Esophagus (tissue), 2 donors: ENCODE data around the gene SAMD3. TPM values are rescaled to one million over a fixed set of nuclear protein-coding genes. Genes with fewer than 3 reads are reported as not detected.

Source experiments
- H3K27ac ChIP-seq, 2 donors: one replicate each; pipeline ENCODE4 v1.5.1; 2013; ENCODE audit warnings: low read depth in 2 of 2, mild to moderate bottlenecking in 2 of 2, inconsistent platforms in 1 of 2, low read length in 1 of 2, moderate library complexity in 1 of 2
- H3K27me3 ChIP-seq, 2 donors: one replicate each; pipeline ENCODE4 v1.6.1; 2013; ENCODE audit warnings: low read length in 2 of 2, control low read depth in 1 of 2, mild to moderate bottlenecking in 1 of 2; ENCODE audit not compliant: insufficient read depth in 2 of 2, control insufficient read depth in 1 of 2
- H3K36me3 ChIP-seq, 2 donors: one replicate each; pipeline ENCODE4 v1.6.1; 2013; ENCODE audit warnings: low read length in 1 of 2; ENCODE audit not compliant: control insufficient read depth in 2 of 2, insufficient read depth in 2 of 2
- H3K4me1 ChIP-seq, 2 donors: one replicate each; pipeline ENCODE4 v1.6.1; 2013; ENCODE audit warnings: low read length in 1 of 2; ENCODE audit not compliant: control insufficient read depth in 2 of 2, insufficient read depth in 2 of 2
- H3K4me3 ChIP-seq, 2 donors: one replicate each; pipeline ENCODE4 v1.5.1; 2013; ENCODE audit warnings: low read length in 2 of 2, mild to moderate bottlenecking in 2 of 2, low read depth in 1 of 2, moderate library complexity in 1 of 2
- H3K9me3 ChIP-seq, 2 donors: one replicate each; pipeline ENCODE4 v1.6.1; 2013; ENCODE audit warnings: mild to moderate bottlenecking in 2 of 2, low read depth in 1 of 2, low read length in 1 of 2, moderate library complexity in 1 of 2; ENCODE audit not compliant: control insufficient read depth in 2 of 2, insufficient read depth in 1 of 2
- WGBS, 2 donors: extraction: QIAGEN DNeasy Blood & Tissue Kit; methylation state at CpG; one replicate each; pipeline ENCODE4 v1.1.7; 2013; 5-methylcytosine and 5-hydroxymethylcytosine counted together
- polyA plus RNA-seq, 2 donors: library from polyadenylated mRNA; stranded (reverse); fragments of 200-250 nt; gene quantifications; one replicate each; pipeline ENCODE4 v1.2.3, GENCODE V29; 2013
- donor health status: healthy with polysubstance abuse.
- donor health status: Bipolar disorder and iron deficiency.

SAMD3 gene
- polyA plus RNA-seq, 2 donors = 0.12 to 0.18 TPM

- WGBS, 2 donors = 71 to 74% methylated on average over 1 of the region's 1 CpG
- no peaks in the 10 kb centered on the region for H3K9me3 ChIP-seq
- no peaks in the 10 kb centered on the region for H3K4me1 ChIP-seq
- H3K27ac ChIP-seq = no peak overlapping the region
- H3K27me3 ChIP-seq = no peaks in the 10 kb centered on the region
- H3K36me3 ChIP-seq = no peaks in the 10 kb centered on the region
- no peak overlapping the region for H3K4me3 ChIP-seq
These were observed 115.0 kb downstream of the SAMD3 start for GRCh38 chr6:130107710-130108109.

DNA sequence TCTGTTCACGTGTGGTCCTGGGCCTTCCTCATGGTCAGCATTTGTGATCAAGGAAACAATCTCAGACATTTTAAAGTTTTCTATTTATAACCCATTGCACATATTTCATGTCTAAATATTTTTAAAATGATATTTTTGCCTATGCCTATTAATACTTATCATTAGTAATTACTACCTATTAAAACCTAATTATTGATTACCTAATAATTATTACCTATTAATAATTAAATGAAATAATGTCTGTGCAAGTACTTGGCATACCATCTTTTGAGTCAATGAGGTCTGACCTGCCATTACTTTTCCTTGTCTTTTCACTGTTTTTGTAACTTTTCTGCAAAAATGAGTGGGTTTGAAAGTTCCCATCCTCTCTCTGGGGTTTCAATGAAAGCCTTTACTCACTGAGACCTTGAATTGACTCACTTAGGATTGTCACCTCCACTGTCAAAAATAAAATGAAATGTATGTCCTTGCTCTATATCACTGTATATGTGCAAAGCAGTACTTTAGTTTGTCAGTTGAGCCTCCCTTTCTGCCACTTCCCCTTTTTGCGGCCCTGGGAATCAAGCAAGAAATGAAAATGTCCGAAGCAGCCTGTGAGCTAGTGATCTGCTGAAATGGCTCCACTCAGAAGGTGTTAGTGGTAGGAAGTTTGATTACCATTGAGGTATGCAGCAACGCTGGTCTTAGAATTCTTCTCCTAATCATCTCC lies 116.6 kb downstream of the SAMD3 start:
- H3K4me3 ChIP-seq = no peak overlapping the region
- H3K27me3 ChIP-seq = no peaks in the 10 kb centered on the region
- H3K36me3 ChIP-seq = peaks cover 0 to 3% of the 10 kb centered on the region in 2 donors
- WGBS, 2 donors = 89 to 91% methylated on average over 4 of the region's 4 CpGs
- H3K27ac ChIP-seq = no peak overlapping the region
- H3K9me3 ChIP-seq = no peaks in the 10 kb centered on the region
- no peaks in the 10 kb centered on the region for H3K4me1 ChIP-seq

DNA sequence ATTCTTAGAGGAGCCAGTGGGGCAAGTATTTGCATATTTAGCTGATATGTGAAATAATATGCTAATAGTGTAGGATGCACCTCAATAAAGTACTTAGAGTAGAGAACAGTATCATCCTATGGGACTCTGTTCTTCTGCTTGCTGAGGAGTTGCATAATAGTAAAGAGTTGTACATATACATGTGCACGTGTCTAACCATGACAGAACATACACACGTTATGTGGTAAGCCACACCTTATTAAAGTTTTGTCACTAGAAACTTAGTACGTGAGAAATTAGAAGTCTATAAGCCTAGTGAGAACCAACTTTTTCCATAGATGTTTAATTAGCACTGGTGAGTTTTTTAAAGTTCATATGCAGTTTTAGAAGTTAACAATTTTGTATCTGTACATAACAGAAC lies 123.6 kb downstream of the SAMD3 start:
- 95 to 96% methylated on average over 3 of the region's 3 CpGs for WGBS, 2 donors
- Histone ChIP-seq H3K27me3 (no peaks in the 10 kb centered on the region), H3K36me3 (peaks cover 0 to 3% of the 10 kb centered on the region in 2 donors), H3K4me1 (no peaks in the 10 kb centered on the region), H3K4me3 (no peak overlapping the region), H3K9me3 (no peaks in the 10 kb centered on the region), H3K27ac (no peak overlapping the region)

GRCh38 chr6:130098317-130098716 lies 124.4 kb downstream of the SAMD3 start:
- Histone ChIP-seq H3K4me3 (no peak overlapping the region), H3K27ac (no peak overlapping the region), H3K4me1 (no peaks in the 10 kb centered on the region), H3K9me3 (no peaks in the 10 kb centered on the region), H3K36me3 (peaks cover 0 to 3% of the 10 kb centered on the region in 2 donors), H3K27me3 (no peaks in the 10 kb centered on the region)
- 85 to 89% methylated on average over 4 of the region's 4 CpGs for WGBS, 2 donors

Other genes starting within 250 kb of the SAMD3 start
- 1 to 10 TPM in 1 of 2 donors, under 1 TPM in 1; 0.94 to 1.4 TPM for gene L3MBTL3, start 204.4 kb downstream of the SAMD3 start, polyA plus RNA-seq
- under 1 TPM; 0.10 to 0.27 TPM for gene TMEM200A, start 143.1 kb upstream of the SAMD3 start, polyA plus RNA-seq